ENCODE data around the gene PRR3. TPM values are rescaled to one million over a fixed set of nuclear protein-coding genes. Genes with fewer than 3 reads are reported as not detected.
"Not testable (repeated sequence)": the region's sequence is repeated elsewhere in the genome, so short reads cannot be mapped to it uniquely, and the experiment has no call there.

Gene PRR3
- total RNA-seq: 1.4 TPM
- long read RNA-seq, partial matches to known transcripts: 0 of 2 reads
- long read RNA-seq, other reads (novel, unspliced or antisense): 1 of 2 reads

- DNase-seq: peak; percentile 91
- ATAC-seq (ENCODE audit: poor library complexity): peak; percentile 89
- intact Hi-C loops (cut with DNase I): loop anchor here (5.0 kb wide), 1 partner anchor 160 kb away; the partner anchor contains the start of gene MDC1
These were observed at the start of gene PRR3 for GRCh38 chr6:30556906-30557682. Gene PRR3, plus strand, starts transcription at chr6:30557295. Its CDS starts 50 bp downstream, at chr6:30557345.

GRCh38 chr6:30507849-30508827 is 49.0 kb upstream of the PRR3 start:
- intact Hi-C loops (cut with DNase I): no loop called here
- no peak for DNase-seq
- no peak for ATAC-seq (ENCODE audit: poor library complexity)

- intact Hi-C loops (cut with DNase I): no loop called here
These were observed 48.0 kb upstream of the PRR3 start for GRCh38 chr6:30508890-30509736.

GRCh38 chr6:30510419-30511168 is 46.5 kb upstream of the PRR3 start:
- DNase-seq (no peak), ATAC-seq (ENCODE audit: poor library complexity) (no peak)
- intact Hi-C loops (cut with DNase I): no loop called here

More at GRCh38 chr6:30508890-30509736, 48.0 kb upstream of the PRR3 start:
- ATAC-seq (ENCODE audit: poor library complexity) (peak; percentile 51), DNase-seq (no peak)

- ATAC-seq (ENCODE audit: poor library complexity): no peak
- intact Hi-C loops (cut with DNase I): no loop called here
- no peak for DNase-seq
These were observed 45.9 kb upstream of the PRR3 start for GRCh38 chr6:30511169-30511546.

GRCh38 chr6:30513451-30513850 is 43.6 kb upstream of the PRR3 start:
- intact Hi-C loops (cut with DNase I): no loop called here
- ATAC-seq (ENCODE audit: poor library complexity) (no peak), DNase-seq (no peak)

- intact Hi-C loops (cut with DNase I): no loop called here
- no peak for ATAC-seq (ENCODE audit: poor library complexity)
- DNase-seq: no peak
These were observed 42.0 kb upstream of the PRR3 start for GRCh38 chr6:30515106-30515505.

GRCh38 chr6:30515944-30516753 is 40.9 kb upstream of the PRR3 start:
- ATAC-seq (ENCODE audit: poor library complexity) (peak; percentile 98), DNase-seq (peak; percentile 93)
- intact Hi-C loops (cut with DNase I): no loop called here

GRCh38 chr6:30516754-30517076 is 40.4 kb upstream of the PRR3 start:
- ATAC-seq (ENCODE audit: poor library complexity); intact Hi-C loops (cut with DNase I); DNase-seq: not testable (repeated sequence)

- intact Hi-C loops (cut with DNase I); DNase-seq; ATAC-seq (ENCODE audit: poor library complexity): not testable (repeated sequence)
These were observed 39.2 kb upstream of the PRR3 start for GRCh38 chr6:30517767-30518504.

- DNase-seq; intact Hi-C loops (cut with DNase I); ATAC-seq (ENCODE audit: poor library complexity): not testable (repeated sequence)
These were observed 38.5 kb upstream of the PRR3 start for GRCh38 chr6:30518505-30519145.

- intact Hi-C loops (cut with DNase I): no loop called here
- DNase-seq (no peak), ATAC-seq (ENCODE audit: poor library complexity) (no peak)
These were observed 36.6 kb upstream of the PRR3 start for GRCh38 chr6:30520522-30520921.

- DNase-seq; intact Hi-C loops (cut with DNase I); ATAC-seq (ENCODE audit: poor library complexity): not testable (repeated sequence)
These were observed 36.0 kb upstream of the PRR3 start for GRCh38 chr6:30521082-30521481.

GRCh38 chr6:30521952-30522351 is 35.1 kb upstream of the PRR3 start:
- DNase-seq; intact Hi-C loops (cut with DNase I); ATAC-seq (ENCODE audit: poor library complexity): not testable (repeated sequence)

- DNase-seq; ATAC-seq (ENCODE audit: poor library complexity); intact Hi-C loops (cut with DNase I): not testable (repeated sequence)
These were observed 30.7 kb upstream of the PRR3 start for GRCh38 chr6:30526444-30526843.
